Esophagus muscularis mucosa (tissue), 4 donors: Measurements from ENCODE around the gene TBC1D8B.

Source experiments
- CTCF ChIP-seq, 3 experiments: fragments of 200-600 bp in 2 of 3; fragments of 450-650 bp in 1 of 3; sonication (generic) in 2 of 3; IDR thresholded peaks; one replicate each; pipeline ENCODE4 v1.5.1; 2017 to 2019; ENCODE audit warnings: antibody characterized with exemption in 3 of 3, mild to moderate bottlenecking in 2 of 3, moderate library complexity in 1 of 3
- EP300 ChIP-seq: sonication (generic); formaldehyde crosslinking; IDR thresholded peaks from one replicate; pipeline ENCODE4 v1.6.1; 2017; ENCODE audit warnings: antibody characterized with exemption
- POLR2A ChIP-seq: fragments of 450-650 bp; IDR thresholded peaks from one replicate; pipeline ENCODE4 v1.6.1; 2017; ENCODE audit warnings: antibody characterized with exemption, moderate library complexity, mild to moderate bottlenecking, low read depth
- POLR2AphosphoS5 ChIP-seq, 2 donors: sonication (generic); formaldehyde crosslinking; IDR thresholded peaks; one replicate each; pipeline ENCODE4 v1.6.1; 2017; ENCODE audit warnings: antibody characterized with exemption in 2 of 2

- TF ChIP-seq CTCF (IDR thresholded peaks at IDR 0.05) (no peak), POLR2A (no peak), EP300 (no peak), POLR2AphosphoS5 (IDR thresholded peaks at IDR 0.05) (no peak)
These were observed 18.8 kb upstream of the TBC1D8B start for GRCh38 chrX:106783716-106784115.
